Measurements from ENCODE around the gene RPL31. TPM values are rescaled to one million over a fixed set of nuclear protein-coding genes. Genes with fewer than 3 reads are reported as not detected.

Gene RPL31
- total RNA-seq, 1 donor from 2014 or later, result 479 TPM

- no peak for DNase-seq (ENCODE audit: low spot score in 2 of 2)
Observed at GRCh38 chr2:100980046-100980445, 22.0 kb upstream of the RPL31 start.

GRCh38 chr2:100981011-100981410 lies 21.1 kb upstream of the RPL31 start:
- peak overlapping the region; percentile 92 to 93 for H3K27ac ChIP-seq
- no peaks in the 10 kb centered on the region for H3K27me3 ChIP-seq
- DNase-seq (ENCODE audit: low spot score in 2 of 2), result no peak
- no peaks in the 10 kb centered on the region for H3K9me3 ChIP-seq
- intact Hi-C loops (cut with DNase I), result no loop called here
- TF ChIP-seq CTCF (IDR thresholded peaks at IDR 0.05), result no peak
- H3K4me1 ChIP-seq, result peaks cover 5 to 24% of the 10 kb centered on the region in 2 donors
- peaks cover 5 to 18% of the 10 kb centered on the region in 2 donors for H3K36me3 ChIP-seq
- H3K4me3 ChIP-seq, result no peak overlapping the region

More at GRCh38 chr2:100980046-100980445, 22.0 kb upstream of the RPL31 start:
- Histone ChIP-seq H3K27ac (peak overlapping the region; percentile 92 to 93), H3K9me3 (no peaks in the 10 kb centered on the region), H3K4me1 (peaks cover 5 to 24% of the 10 kb centered on the region in 2 donors), H3K27me3 (no peaks in the 10 kb centered on the region), H3K4me3 (no peak overlapping the region), H3K36me3 (peaks cover 7 to 26% of the 10 kb centered on the region in 2 donors)
- TF ChIP-seq CTCF (IDR thresholded peaks at IDR 0.05), result no peak
- intact Hi-C loops (cut with DNase I), result no loop called here

- no peak for TF ChIP-seq CTCF (IDR thresholded peaks at IDR 0.05)
Observed at GRCh38 chr2:100982431-100982861, 19.6 kb upstream of the RPL31 start.

GRCh38 chr2:100983201-100983600 lies 18.9 kb upstream of the RPL31 start:
- no peak for DNase-seq (ENCODE audit: low spot score in 2 of 2)
- peaks cover 3 to 15% of the 10 kb centered on the region in 2 donors for H3K36me3 ChIP-seq
- no peaks in the 10 kb centered on the region for H3K9me3 ChIP-seq
- H3K4me1 ChIP-seq, result peaks cover 5 to 20% of the 10 kb centered on the region in 2 donors
- H3K4me3 ChIP-seq, result no peak overlapping the region
- no peak for TF ChIP-seq CTCF (IDR thresholded peaks at IDR 0.05)
- intact Hi-C loops (cut with DNase I), result no loop called here
- no peaks in the 10 kb centered on the region for H3K27me3 ChIP-seq
- peak overlapping the region; percentile 51 to 74 for H3K27ac ChIP-seq

More at GRCh38 chr2:100982431-100982861, 19.6 kb upstream of the RPL31 start:
- H3K4me3 ChIP-seq, result no peak overlapping the region
- peak overlapping the region in 1 of 2 donors; percentile 74 for H3K27ac ChIP-seq
- no peaks in the 10 kb centered on the region for H3K27me3 ChIP-seq
- intact Hi-C loops (cut with DNase I), result no loop called here
- H3K4me1 ChIP-seq, result peaks cover 5 to 24% of the 10 kb centered on the region in 2 donors
- no peak for DNase-seq (ENCODE audit: low spot score in 2 of 2)
- H3K36me3 ChIP-seq, result peaks cover 3 to 12% of the 10 kb centered on the region in 2 donors
- no peaks in the 10 kb centered on the region for H3K9me3 ChIP-seq

- intact Hi-C loops (cut with DNase I), result loop anchor here (2.0 kb wide), 2 partner anchors 25 to 165 kb away; no protein-coding TSS in a partner anchor
- Histone ChIP-seq H3K27me3 (no peaks in the 10 kb centered on the region), H3K4me1 (peaks cover 5 to 19% of the 10 kb centered on the region in 2 donors), H3K27ac (peak overlapping the region; percentile 51 to 74), H3K4me3 (no peak overlapping the region), H3K36me3 (peaks cover 3 to 16% of the 10 kb centered on the region in 2 donors), H3K9me3 (no peaks in the 10 kb centered on the region)
- DNase-seq (ENCODE audit: low spot score in 2 of 2), result peak in 1 of 2 donors; percentile 33
- no peak for TF ChIP-seq CTCF (IDR thresholded peaks at IDR 0.05)
Observed at GRCh38 chr2:100983684-100984310, 18.3 kb upstream of the RPL31 start.
